Hippocampal formation (tissue), 2 donors: ENCODE data around the gene MAGI2.
A peak's percentile ranks its signal among the peaks of the same experiment; 100 is the strongest.

Experiments used
- DNase-seq, 2 donors: peaks; one replicate each; lab custom pipeline; 2025; lab: John Stamatoyannopoulos, UW

Gene MAGI2

GRCh38 chr7:78734626-78735025, 718.8 kb downstream of the MAGI2 start:
- no peak for DNase-seq

GRCh38 chr7:78720066-78720465, 733.4 kb downstream of the MAGI2 start:
- DNase-seq, result no peak

GRCh38 chr7:78718212-78718611, 735.3 kb downstream of the MAGI2 start:
- DNase-seq, result no peak

- no peak for DNase-seq
Measured at GRCh38 chr7:78716876-78717275, 736.6 kb downstream of the MAGI2 start.

- DNase-seq, result peak in 1 of 2 donors; percentile 17
Measured at GRCh38 chr7:78714356-78714755, 739.1 kb downstream of the MAGI2 start.

GRCh38 chr7:78712111-78712510, 741.4 kb downstream of the MAGI2 start:
- no peak for DNase-seq

- DNase-seq, result no peak
Measured at GRCh38 chr7:78709658-78710057, 743.8 kb downstream of the MAGI2 start.

GRCh38 chr7:78704504-78704903, 749.0 kb downstream of the MAGI2 start:
- no peak for DNase-seq

GRCh38 chr7:78703391-78703790, 750.1 kb downstream of the MAGI2 start:
- DNase-seq, result no peak

GRCh38 chr7:78702770-78703169, 750.7 kb downstream of the MAGI2 start:
- DNase-seq, result no peak

- DNase-seq, result no peak
Measured at GRCh38 chr7:78695826-78696225, 757.6 kb downstream of the MAGI2 start.

GRCh38 chr7:78691584-78691983, 761.9 kb downstream of the MAGI2 start:
- no peak for DNase-seq

GRCh38 chr7:78690174-78690573, 763.3 kb downstream of the MAGI2 start:
- DNase-seq, result no peak

- no peak for DNase-seq
Measured at GRCh38 chr7:78688376-78688775, 765.1 kb downstream of the MAGI2 start.

- no peak for DNase-seq
Measured at GRCh38 chr7:78686189-78686588, 767.3 kb downstream of the MAGI2 start.

GRCh38 chr7:78684201-78684600, 769.3 kb downstream of the MAGI2 start:
- no peak for DNase-seq

- DNase-seq, result no peak
Measured at GRCh38 chr7:78683566-78683965, 769.9 kb downstream of the MAGI2 start.

- no peak for DNase-seq
Measured at GRCh38 chr7:78679112-78679876, 774.2 kb downstream of the MAGI2 start.

GRCh38 chr7:78677391-78677790, 776.1 kb downstream of the MAGI2 start:
- no peak for DNase-seq

- DNase-seq, result no peak
Measured at GRCh38 chr7:78675511-78675910, 778.0 kb downstream of the MAGI2 start.

GRCh38 chr7:78673272-78673671, 780.2 kb downstream of the MAGI2 start:
- DNase-seq, result no peak

- no peak for DNase-seq
Measured at GRCh38 chr7:78662939-78663338, 790.5 kb downstream of the MAGI2 start.

- DNase-seq, result no peak
Measured at GRCh38 chr7:78649976-78650375, 803.5 kb downstream of the MAGI2 start.

GRCh38 chr7:78649236-78649635, 804.2 kb downstream of the MAGI2 start:
- no peak for DNase-seq
